SK-N-SH (cell line): ENCODE results near the gene MYO16. TPM values are rescaled to one million over a fixed set of nuclear protein-coding genes. Genes with fewer than 3 reads are reported as not detected.

ENCODE experiments used
- CTCF ChIA-PET: fragments of 300-600, 350-600 bp; formaldehyde crosslinking; extraction: SDS; loops from one replicate; lab custom pipeline; 2021; lab: Yijun Ruan, JAX
- POLR2A ChIA-PET: fragments of 350-600 bp; sonication (Branson Sonifier 250); formaldehyde crosslinking; extraction: SDS; loops from one replicate; lab custom pipeline; 2020; ENCODE audit warnings: antibody characterized with exemption, inconsistent platforms; lab: Yijun Ruan, JAX
- DNase-seq: peaks from one replicate; pipeline ENCODE4 v3.0.0; 2012
- H2AFZ ChIP-seq: fragments of 200-600 bp; sonication (generic); 2 replicates; pipeline ENCODE4 v1.8.1; 2016; ENCODE audit warnings: antibody characterized with exemption, mild to moderate bottlenecking, low read depth
- H3F3A ChIP-seq: fragments of 200-600 bp; sonication (generic); replicated peaks from 2 replicates; pipeline ENCODE3; 2016; ENCODE audit warnings: antibody characterized with exemption, mild to moderate bottlenecking; ENCODE audit not compliant: insufficient read depth
- H3K27ac ChIP-seq, 2 experiments: fragments of 200-500 bp in 1 of 2; fragments of 200-600 bp in 1 of 2; sonication (Bioruptor generic) in 1 of 2; sonication (generic), shearing (Covaris generic) in 1 of 2; 2 replicates each; pipeline versions ENCODE4 v1.5.1 to v1.6.1; 2014 to 2016; ENCODE audit warnings: low read depth in 2 of 2, inconsistent platforms in 1 of 2, low read length in 1 of 2, mild to moderate bottlenecking in 1 of 2, mixed read lengths in 1 of 2
- H3K27me3 ChIP-seq: fragments of 200-600 bp; sonication (generic), shearing (Covaris generic); 2 replicates; pipeline ENCODE4 v1.6.1; 2016; ENCODE audit warnings: mixed run types; ENCODE audit not compliant: insufficient read depth
- H3K36me3 ChIP-seq, 2 experiments: fragments of 200-500 bp in 1 of 2; fragments of 200-600 bp in 1 of 2; sonication (Bioruptor generic) in 1 of 2; sonication (generic) in 1 of 2; replicated peaks in 1 of 2; 2 replicates each; pipeline versions ENCODE3 to v1.5.1; 2014 to 2016; ENCODE audit warnings: low read length in 1 of 2, mild to moderate bottlenecking in 1 of 2; ENCODE audit not compliant: insufficient read depth in 2 of 2, control insufficient read depth in 1 of 2
- H3K4me1 ChIP-seq, 2 experiments: fragments of 200-500 bp in 1 of 2; fragments of 200-600 bp in 1 of 2; sonication (Bioruptor generic) in 1 of 2; sonication (generic), shearing (Covaris generic) in 1 of 2; 2 replicates each; pipeline versions ENCODE4 v1.5.1 to v1.6.1; 2014 to 2016; ENCODE audit warnings: low read depth in 1 of 2, low read length in 1 of 2, mixed run types in 1 of 2; ENCODE audit not compliant: insufficient read depth in 2 of 2, control insufficient read depth in 1 of 2
- H3K4me2 ChIP-seq: fragments of 200-600 bp; sonication (generic), shearing (Covaris generic); 2 replicates; pipeline ENCODE4 v1.6.1; 2017; ENCODE audit warnings: mixed run types
- H3K4me3 ChIP-seq, 2 experiments: fragments of 200-500 bp in 1 of 2; fragments of 200-600 bp in 1 of 2; sonication (Bioruptor generic) in 1 of 2; sonication (generic), shearing (Covaris generic) in 1 of 2; 2 replicates each; pipeline versions ENCODE4 v1.5.1 to v1.8.1; 2014 to 2016; ENCODE audit warnings: low read depth in 2 of 2, inconsistent platforms in 1 of 2, low read length in 1 of 2, mild to moderate bottlenecking in 1 of 2, mixed read lengths in 1 of 2, moderate library complexity in 1 of 2
- H3K79me2 ChIP-seq: fragments of 200-600 bp; sonication (generic); 2 replicates; pipeline ENCODE4 v1.8.1; 2017; ENCODE audit warnings: mild to moderate bottlenecking; ENCODE audit not compliant: insufficient read depth
- H3K9ac ChIP-seq: fragments of 200-600 bp; sonication (generic); 2 replicates; pipeline ENCODE4 v1.6.1; 2017; ENCODE audit warnings: mixed run types
- H3K9me2 ChIP-seq: fragments of 200-600 bp; sonication (generic); 2 replicates; pipeline ENCODE4 v1.6.1; 2017; ENCODE audit warnings: mixed run types
- H3K9me3 ChIP-seq: fragments of 200-600 bp; sonication (generic); 2 replicates; pipeline ENCODE4 v1.6.1; 2017; ENCODE audit warnings: mixed run types, mild to moderate bottlenecking, moderate library complexity
- H4K20me1 ChIP-seq: fragments of 200-600 bp; sonication (generic); 2 replicates; pipeline ENCODE4 v1.6.1; 2017; ENCODE audit warnings: mild to moderate bottlenecking, mixed run types; ENCODE audit not compliant: insufficient read depth
- FOXJ3 ChIP-seq: sonication (generic); formaldehyde crosslinking; IDR thresholded peaks from 2 replicates; pipeline ENCODE4 v1.5.1; 2020; ENCODE audit warnings: mild to moderate bottlenecking, missing genetic modification reagents
- FOXM1 ChIP-seq: IDR thresholded peaks from 2 replicates; pipeline ENCODE4 v1.4.0; 2012; ENCODE audit warnings: low read depth, mild to moderate bottlenecking
- GATA2 ChIP-seq: sonication (generic); formaldehyde crosslinking; IDR thresholded peaks from 2 replicates; pipeline ENCODE4 v1.5.0; 2020; ENCODE audit warnings: mild to moderate bottlenecking, missing genetic modification reagents
- JUND ChIP-seq: IDR thresholded peaks from 2 replicates; pipeline ENCODE4 v1.4.0; 2012
- NFIC ChIP-seq: IDR thresholded peaks from 2 replicates; pipeline ENCODE4 v1.4.0; 2012; ENCODE audit warnings: borderline replicate concordance
- RXRA ChIP-seq: IDR thresholded peaks from 2 replicates; pipeline ENCODE4 v1.4.0; 2012; ENCODE audit warnings: low read depth, mild to moderate bottlenecking, borderline replicate concordance
- SMC3 ChIP-seq: IDR thresholded peaks from 2 replicates; pipeline ENCODE4 v1.6.1; 2012; ENCODE audit warnings: low read depth, low read length, improper control_type of control experiment
- USF1 ChIP-seq: IDR thresholded peaks from 2 replicates; pipeline ENCODE4 v1.4.0; 2012; ENCODE audit warnings: low read depth, borderline replicate concordance
- USF2 ChIP-seq: fragments of 150-350 bp; IDR thresholded peaks from 2 replicates; pipeline ENCODE4 v1.6.1; 2017; ENCODE audit warnings: antibody characterized with exemption, low read length, low read depth, borderline replicate concordance
- WGBS: methylation state at CpG from one replicate; pipeline ENCODE4 v1.1.6; 2017; ENCODE audit warnings: low lambda C conversion rate; 5-methylcytosine and 5-hydroxymethylcytosine counted together
- polyA plus RNA-seq, 3 experiments: library from polyadenylated mRNA; depleted of rRNA; stranded (reverse); fragments of >200 nt; gene quantifications; 2 replicates each; pipeline ENCODE4 v1.2.3, GENCODE V29; 2012

MYO16 gene
- polyA plus RNA-seq, 1 of the 3 experiments (the other 2 are of a cell fraction), result 0.07 TPM

- Histone ChIP-seq H3K9ac (no peak overlapping the region), H3K36me3 (no peaks in the 10 kb centered on the region), H4K20me1 (no peaks in the 10 kb centered on the region), H3K4me3 (no peak overlapping the region), H3K4me1 (peaks cover 0 to 5% of the 10 kb centered on the region in 2 experiments; a peak in 1 of 4 replicates), H3K27me3 (0 out of 2 replicates have a peak, but pooled peaks cover 5% of the 10 kb centered on the region), H3K9me3 (no peaks in the 10 kb centered on the region), H3K4me2 (no peak overlapping the region), H3K79me2 (no peaks in the 10 kb centered on the region), H3F3A (no peaks in the 10 kb centered on the region), H2AFZ (no peak overlapping the region), H3K27ac (no peak overlapping the region), H3K9me2 (no peaks in the 10 kb centered on the region)
- DNase-seq, result no peak
- ChIA-PET POLR2A (no interaction called here), CTCF (no interaction called here)
- WGBS, result 65% methylated on average over 5 of the region's 5 CpGs
- TF ChIP-seq USF1, result no peak
- TF ChIP-seq JUND, result no peak
- no peak for TF ChIP-seq FOXJ3 (CRISPR knock-in tag)
- no peak for TF ChIP-seq FOXM1
These were observed 292.7 kb downstream of the MYO16 start for GRCh38 chr13:108922108-108922507.

DNA sequence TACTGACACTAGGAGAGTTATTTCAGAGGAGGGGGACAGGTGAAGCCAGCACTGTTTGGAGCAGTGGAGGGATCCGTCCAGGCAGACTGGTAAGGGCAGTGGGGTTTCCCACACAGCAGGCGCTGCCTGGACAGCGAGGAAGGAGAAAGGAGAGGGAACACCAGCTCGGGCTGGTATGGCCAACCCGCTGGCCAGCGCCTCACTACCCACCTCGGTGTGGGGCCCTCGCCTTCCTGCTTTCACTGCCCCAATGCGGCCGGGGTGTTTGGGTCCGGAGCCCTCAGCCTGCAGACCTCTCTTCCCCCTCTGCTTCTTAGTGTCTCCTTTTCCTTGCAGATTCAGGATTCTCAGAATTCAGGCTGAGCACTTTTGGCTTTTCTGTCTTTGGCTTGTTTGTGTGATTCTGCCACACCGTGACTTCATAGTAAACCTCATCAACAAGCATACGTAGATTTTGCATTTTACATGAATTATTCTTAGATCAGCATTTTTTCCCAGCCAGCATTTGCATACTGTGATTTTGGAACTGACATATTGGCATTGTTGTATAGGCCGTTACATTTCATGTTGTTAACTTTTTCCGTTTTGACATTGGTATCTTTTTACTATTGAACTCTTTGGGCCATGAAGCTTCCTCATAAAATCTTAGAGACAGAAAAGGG lies 294.1 kb downstream of the MYO16 start:
- H3K9me2 ChIP-seq, result no peaks in the 10 kb centered on the region
- no peaks in the 10 kb centered on the region for H3F3A ChIP-seq
- TF ChIP-seq JUND (no peak), RXRA (no peak)
- no peak overlapping the region for H3K4me3 ChIP-seq
- 0 out of 2 replicates have a peak, but pooled peaks cover 7% of the 10 kb centered on the region for H3K27me3 ChIP-seq
- no peaks in the 10 kb centered on the region for H4K20me1 ChIP-seq
- no peak for DNase-seq
- no peaks in the 10 kb centered on the region for H3K9me3 ChIP-seq
- no peaks in the 10 kb centered on the region for H3K79me2 ChIP-seq
- CTCF ChIA-PET, result interaction anchor here (1.1 kb wide), 1 partner anchor 8 kb away, joined by 6 read pairs; no protein-coding TSS in a partner anchor
- no peak overlapping the region for H2AFZ ChIP-seq
- no peak overlapping the region for H3K4me2 ChIP-seq
- H3K27ac ChIP-seq, result no peak overlapping the region
- H3K36me3 ChIP-seq, result no peaks in the 10 kb centered on the region
- no peaks in the 10 kb centered on the region; a peak in 1 of 4 replicates for H3K4me1 ChIP-seq
- 83% methylated on average over 9 of the region's 15 CpGs for WGBS
- POLR2A ChIA-PET, result no interaction called here
- no peak overlapping the region for H3K9ac ChIP-seq

DNA sequence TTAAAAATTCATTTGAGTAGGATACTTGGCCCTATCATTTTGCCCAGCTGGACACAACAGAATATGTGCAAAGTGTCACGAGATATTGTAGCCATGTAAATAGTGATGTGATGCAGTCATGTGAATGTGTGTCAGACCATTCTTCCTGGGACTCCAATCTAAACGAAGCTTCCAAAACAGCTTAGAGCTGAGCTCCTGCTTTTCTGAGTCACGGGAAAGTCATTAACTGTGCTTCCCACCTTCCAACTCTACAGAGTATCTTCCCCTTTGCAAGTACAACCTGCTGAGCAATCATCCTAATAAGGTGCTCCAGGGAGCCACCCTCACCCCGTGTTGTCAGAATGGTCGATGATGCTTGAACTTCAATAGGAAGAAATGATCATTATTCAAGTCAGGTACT lies 294.7 kb downstream of the MYO16 start:
- POLR2A ChIA-PET, result no interaction called here

More for the DNA sequence above, 294.7 kb downstream of the MYO16 start:
- no peak overlapping the region for H3K27ac ChIP-seq
- H3K4me3 ChIP-seq, result no peak overlapping the region
- no peaks in the 10 kb centered on the region for H3K36me3 ChIP-seq
- H2AFZ ChIP-seq, result no peak overlapping the region
- H3K9me2 ChIP-seq, result no peaks in the 10 kb centered on the region
- H3K79me2 ChIP-seq, result no peaks in the 10 kb centered on the region
- H3K4me1 ChIP-seq, result no peaks in the 10 kb centered on the region
- no peak overlapping the region for H3K9ac ChIP-seq
- 56% methylated on average over 5 of the region's 5 CpGs for WGBS
- H3K9me3 ChIP-seq, result no peaks in the 10 kb centered on the region
- no peaks in the 10 kb centered on the region for H4K20me1 ChIP-seq
- no peaks in the 10 kb centered on the region for H3F3A ChIP-seq
- H3K4me2 ChIP-seq, result no peak overlapping the region
- DNase-seq, result no peak
- TF ChIP-seq USF2 (no peak), GATA2 (CRISPR knock-in tag) (no peak), NFIC (no peak), USF1 (no peak), SMC3 (no peak)
- CTCF ChIA-PET, result interaction anchor here (1.1 kb wide), 1 partner anchor 9 kb away, joined by 6 read pairs; no protein-coding TSS in a partner anchor
- 0 out of 2 replicates have a peak, but pooled peaks cover 7% of the 10 kb centered on the region for H3K27me3 ChIP-seq
